SK-N-SH (cell line): ENCODE results near the gene RPL29. TPM values are rescaled to one million over a fixed set of nuclear protein-coding genes. Genes with fewer than 3 reads are reported as not detected.

Experiments used
- CTCF ChIA-PET: fragments of 300-600, 350-600 bp; formaldehyde crosslinking; extraction: SDS; loops from one replicate; lab custom pipeline; 2021; lab: Yijun Ruan, JAX
- POLR2A ChIA-PET: fragments of 350-600 bp; sonication (Branson Sonifier 250); formaldehyde crosslinking; extraction: SDS; loops from one replicate; lab custom pipeline; 2020; ENCODE audit warnings: antibody characterized with exemption, inconsistent platforms; lab: Yijun Ruan, JAX
- DNase-seq: peaks from one replicate; pipeline ENCODE4 v3.0.0; 2012
- H2AFZ ChIP-seq: fragments of 200-600 bp; sonication (generic); 2 replicates; pipeline ENCODE4 v1.8.1; 2016; ENCODE audit warnings: antibody characterized with exemption, mild to moderate bottlenecking, low read depth
- H3F3A ChIP-seq: fragments of 200-600 bp; sonication (generic); replicated peaks from 2 replicates; pipeline ENCODE3; 2016; ENCODE audit warnings: antibody characterized with exemption, mild to moderate bottlenecking; ENCODE audit not compliant: insufficient read depth
- H3K27ac ChIP-seq, 2 experiments: fragments of 200-500 bp in 1 of 2; fragments of 200-600 bp in 1 of 2; sonication (Bioruptor generic) in 1 of 2; sonication (generic), shearing (Covaris generic) in 1 of 2; 2 replicates each; pipeline versions ENCODE4 v1.5.1 to v1.6.1; 2014 to 2016; ENCODE audit warnings: low read depth in 2 of 2, inconsistent platforms in 1 of 2, low read length in 1 of 2, mild to moderate bottlenecking in 1 of 2, mixed read lengths in 1 of 2
- H3K27me3 ChIP-seq: fragments of 200-600 bp; sonication (generic), shearing (Covaris generic); 2 replicates; pipeline ENCODE4 v1.6.1; 2016; ENCODE audit warnings: mixed run types; ENCODE audit not compliant: insufficient read depth
- H3K36me3 ChIP-seq, 2 experiments: fragments of 200-500 bp in 1 of 2; fragments of 200-600 bp in 1 of 2; sonication (Bioruptor generic) in 1 of 2; sonication (generic) in 1 of 2; replicated peaks in 1 of 2; 2 replicates each; pipeline versions ENCODE3 to v1.5.1; 2014 to 2016; ENCODE audit warnings: low read length in 1 of 2, mild to moderate bottlenecking in 1 of 2; ENCODE audit not compliant: insufficient read depth in 2 of 2, control insufficient read depth in 1 of 2
- H3K4me1 ChIP-seq, 2 experiments: fragments of 200-500 bp in 1 of 2; fragments of 200-600 bp in 1 of 2; sonication (Bioruptor generic) in 1 of 2; sonication (generic), shearing (Covaris generic) in 1 of 2; 2 replicates each; pipeline versions ENCODE4 v1.5.1 to v1.6.1; 2014 to 2016; ENCODE audit warnings: low read depth in 1 of 2, low read length in 1 of 2, mixed run types in 1 of 2; ENCODE audit not compliant: insufficient read depth in 2 of 2, control insufficient read depth in 1 of 2
- H3K4me2 ChIP-seq: fragments of 200-600 bp; sonication (generic), shearing (Covaris generic); 2 replicates; pipeline ENCODE4 v1.6.1; 2017; ENCODE audit warnings: mixed run types
- H3K4me3 ChIP-seq, 2 experiments: fragments of 200-500 bp in 1 of 2; fragments of 200-600 bp in 1 of 2; sonication (Bioruptor generic) in 1 of 2; sonication (generic), shearing (Covaris generic) in 1 of 2; 2 replicates each; pipeline versions ENCODE4 v1.5.1 to v1.8.1; 2014 to 2016; ENCODE audit warnings: low read depth in 2 of 2, inconsistent platforms in 1 of 2, low read length in 1 of 2, mild to moderate bottlenecking in 1 of 2, mixed read lengths in 1 of 2, moderate library complexity in 1 of 2
- H3K79me2 ChIP-seq: fragments of 200-600 bp; sonication (generic); 2 replicates; pipeline ENCODE4 v1.8.1; 2017; ENCODE audit warnings: mild to moderate bottlenecking; ENCODE audit not compliant: insufficient read depth
- H3K9ac ChIP-seq: fragments of 200-600 bp; sonication (generic); 2 replicates; pipeline ENCODE4 v1.6.1; 2017; ENCODE audit warnings: mixed run types
- H3K9me2 ChIP-seq: fragments of 200-600 bp; sonication (generic); 2 replicates; pipeline ENCODE4 v1.6.1; 2017; ENCODE audit warnings: mixed run types
- H3K9me3 ChIP-seq: fragments of 200-600 bp; sonication (generic); 2 replicates; pipeline ENCODE4 v1.6.1; 2017; ENCODE audit warnings: mixed run types, mild to moderate bottlenecking, moderate library complexity
- H4K20me1 ChIP-seq: fragments of 200-600 bp; sonication (generic); 2 replicates; pipeline ENCODE4 v1.6.1; 2017; ENCODE audit warnings: mild to moderate bottlenecking, mixed run types; ENCODE audit not compliant: insufficient read depth
- EP300 ChIP-seq, 2 experiments: IDR thresholded peaks; 2 replicates each; pipeline versions ENCODE4 v1.4.0 to v1.6.1; 2012; ENCODE audit warnings: borderline replicate concordance in 1 of 2, low read depth in 1 of 2, low read length in 1 of 2
- EZH2phosphoT487 ChIP-seq: fragments of 200-600 bp; sonication (generic); IDR thresholded peaks from 2 replicates; pipeline ENCODE4 v1.6.1; 2017; ENCODE audit warnings: low read depth, mixed run types, mild to moderate bottlenecking, antibody characterized with exemption, moderate library complexity, borderline replicate concordance
- FOXJ3 ChIP-seq: sonication (generic); formaldehyde crosslinking; IDR thresholded peaks from 2 replicates; pipeline ENCODE4 v1.5.1; 2020; ENCODE audit warnings: mild to moderate bottlenecking, missing genetic modification reagents
- JUND ChIP-seq: IDR thresholded peaks from 2 replicates; pipeline ENCODE4 v1.4.0; 2012
- MEF2A ChIP-seq: IDR thresholded peaks from 2 replicates; pipeline ENCODE4 v1.4.0; 2012; ENCODE audit warnings: low read depth, borderline replicate concordance
- MXI1 ChIP-seq: IDR thresholded peaks from 2 replicates; pipeline ENCODE4 v1.6.1; 2012; ENCODE audit warnings: mild to moderate bottlenecking, low read depth, low read length, improper control_type of control experiment
- PBX3 ChIP-seq: IDR thresholded peaks from 2 replicates; pipeline ENCODE4; 2012
- RAD21 ChIP-seq: IDR thresholded peaks from 2 replicates; pipeline ENCODE4 v1.6.1; 2012; ENCODE audit warnings: mild to moderate bottlenecking, low read length
- REST ChIP-seq: IDR thresholded peaks from 2 replicates; pipeline ENCODE4 v1.6.1; 2012; ENCODE audit warnings: mild to moderate bottlenecking, low read depth, low read length, moderate library complexity
- RFX5 ChIP-seq: IDR thresholded peaks from 2 replicates; pipeline ENCODE4 v1.6.1; 2012; ENCODE audit warnings: mild to moderate bottlenecking, improper control_type of control experiment, low read length
- RXRA ChIP-seq: IDR thresholded peaks from 2 replicates; pipeline ENCODE4 v1.4.0; 2012; ENCODE audit warnings: low read depth, mild to moderate bottlenecking, borderline replicate concordance
- TAF1 ChIP-seq: IDR thresholded peaks from 2 replicates; pipeline ENCODE4 v1.6.1; 2012; ENCODE audit warnings: low read depth, mild to moderate bottlenecking, low read length, moderate library complexity, borderline replicate concordance
- WGBS: methylation state at CpG from one replicate; pipeline ENCODE4 v1.1.6; 2017; ENCODE audit warnings: low lambda C conversion rate; 5-methylcytosine and 5-hydroxymethylcytosine counted together
- polyA plus RNA-seq, 3 experiments: library from polyadenylated mRNA; depleted of rRNA; stranded (reverse); fragments of >200 nt; gene quantifications; 2 replicates each; pipeline ENCODE4 v1.2.3, GENCODE V29; 2012

The RPL29 gene
- polyA plus RNA-seq, 1 of the 3 experiments (the other 2 are of a cell fraction) = 3,173 TPM

- WGBS = 75% methylated on average over 5 of the region's 5 CpGs
- CTCF ChIA-PET = interaction anchor here (0.8 to 29.9 kb wide), 9 partner anchors 8 to 118 kb away, joined by 3 to 983 read pairs (median 5); partner anchors contain the start of genes DUSP7 and POC1A
These were observed 41.1 kb upstream of the RPL29 start for GRCh38 chr3:52036829-52037228.

GRCh38 chr3:52036222-52036694, 40.6 kb upstream of the RPL29 start:
- WGBS = 92% methylated on average over 2 of the region's 5 CpGs
- H4K20me1 ChIP-seq = no peaks in the 10 kb centered on the region
- H3K9me2 ChIP-seq = no peaks in the 10 kb centered on the region
- peak; percentile 72 for DNase-seq
- no peak overlapping the region for H3K4me2 ChIP-seq
- ChIA-PET POLR2A (interaction anchor here (0.6 to 7.2 kb wide), 19 partner anchors 7 to 738 kb away, joined by 3 to 218 read pairs (median 4); partner anchors contain the start of genes DUSP7 and POC1A), CTCF (interaction anchor here (0.8 to 29.9 kb wide), 9 partner anchors 9 to 118 kb away, joined by 3 to 983 read pairs (median 5); partner anchors contain the start of genes DUSP7 and POC1A)
- H3F3A ChIP-seq = no peaks in the 10 kb centered on the region
- H3K4me1 ChIP-seq = peaks cover 4 to 99% of the 10 kb centered on the region in 2 experiments; a peak in 2 of 4 replicates
- no peak overlapping the region for H3K4me3 ChIP-seq
- H3K27ac ChIP-seq = peak overlapping the region in 1 of 2 experiments; percentile 100; a peak in 2 of 4 replicates
- H3K9me3 ChIP-seq = no peaks in the 10 kb centered on the region
- no peaks in the 10 kb centered on the region for H3K79me2 ChIP-seq
- no peaks in the 10 kb centered on the region for H3K27me3 ChIP-seq
- H3K9ac ChIP-seq = no peak overlapping the region
- H3K36me3 ChIP-seq = no peaks in the 10 kb centered on the region
- no peak overlapping the region for H2AFZ ChIP-seq
- TF ChIP-seq MEF2A (no peak), REST (no peak), RFX5 (no peak), PBX3 (no peak), FOXJ3 (CRISPR knock-in tag) (no peak), EZH2phosphoT487 (no peak), MXI1 (no peak), RXRA (no peak), TAF1 (no peak), EP300 (IDR thresholded peaks at IDR 0.05; ENCODE audit: borderline replicate concordance in 1 of 2, low read depth in 1 of 2, low read length in 1 of 2) (peak in 1 of 2 experiments; percentile 70; a peak in 1 of 4 replicates), JUND (no peak)

More at GRCh38 chr3:52036829-52037228, 41.1 kb upstream of the RPL29 start:
- Histone ChIP-seq H3F3A (no peaks in the 10 kb centered on the region), H3K4me3 (no peak overlapping the region), H2AFZ (no peak overlapping the region), H3K9me3 (no peaks in the 10 kb centered on the region), H4K20me1 (no peaks in the 10 kb centered on the region), H3K4me2 (no peak overlapping the region), H3K4me1 (peaks cover 7 to 97% of the 10 kb centered on the region in 2 experiments; a peak in 2 of 4 replicates), H3K79me2 (no peaks in the 10 kb centered on the region), H3K9ac (no peak overlapping the region), H3K36me3 (no peaks in the 10 kb centered on the region), H3K27me3 (no peaks in the 10 kb centered on the region), H3K9me2 (no peaks in the 10 kb centered on the region), H3K27ac (peak overlapping the region in 1 of 2 experiments; percentile 100; a peak in 2 of 4 replicates)
- no peak for DNase-seq
- POLR2A ChIA-PET = interaction anchor here (0.6 to 7.2 kb wide), 15 partner anchors 8 to 738 kb away, joined by 3 to 218 read pairs (median 5); partner anchors contain the start of gene DUSP7
- TF ChIP-seq RAD21 (0 out of 2 replicates have a peak, but pooled peaks have one; percentile 16), RXRA (no peak), REST (no peak)
